Aorta (tissue), 5 donors: ENCODE results near the gene MSI2. TPM values are rescaled to one million over a fixed set of nuclear protein-coding genes. Genes with fewer than 3 reads are reported as not detected.

Source experiments
- ATAC-seq: fragments of 200-7000 bp; cut with Tn5 transposase; one replicate; pipeline ENCODE4 v1.9.1; 2022; ENCODE audit warnings: moderate library complexity; ENCODE audit not compliant: low FRiP score
- DNase-seq, 2 donors: peaks; one replicate each; pipeline ENCODE4 v3.0.0-alpha.2; 2020
- H3K27ac ChIP-seq, 2 donors: one replicate each; pipeline ENCODE4 v1.5.1; 2013; ENCODE audit warnings: low read length in 2 of 2, mild to moderate bottlenecking in 2 of 2, moderate library complexity in 2 of 2, control low read depth in 1 of 2, inconsistent platforms in 1 of 2, low read depth in 1 of 2
- H3K27me3 ChIP-seq, 2 donors: one replicate each; pipeline ENCODE4 v1.6.1; 2013; ENCODE audit warnings: control low read depth in 1 of 2, low read length in 1 of 2, mild to moderate bottlenecking in 1 of 2, moderate library complexity in 1 of 2; ENCODE audit not compliant: insufficient read depth in 2 of 2, control insufficient read depth in 1 of 2
- H3K36me3 ChIP-seq, 2 donors: one replicate each; pipeline ENCODE4 v1.6.1; 2013; ENCODE audit warnings: control low read depth in 1 of 2, low read length in 1 of 2, mild to moderate bottlenecking in 1 of 2; ENCODE audit not compliant: insufficient read depth in 2 of 2, control insufficient read depth in 1 of 2
- H3K4me1 ChIP-seq, 2 donors: one replicate each; pipeline ENCODE4 v1.6.1; 2013; ENCODE audit warnings: low read length in 2 of 2, control low read depth in 1 of 2, mild to moderate bottlenecking in 1 of 2, moderate library complexity in 1 of 2; ENCODE audit not compliant: insufficient read depth in 2 of 2, control insufficient read depth in 1 of 2
- H3K4me3 ChIP-seq, 2 donors: one replicate each; pipeline ENCODE4 v1.5.1; 2013; ENCODE audit warnings: low read length in 2 of 2, control low read depth in 1 of 2, mild to moderate bottlenecking in 1 of 2
- H3K9me3 ChIP-seq: one replicate; pipeline ENCODE4 v1.6.1; 2013; ENCODE audit warnings: mild to moderate bottlenecking, low read length; ENCODE audit not compliant: control insufficient read depth
- WGBS, 2 donors: extraction: QIAGEN DNeasy Blood & Tissue Kit; methylation state at CpG; one replicate each; pipeline ENCODE4 v1.1.7; 2013; 5-methylcytosine and 5-hydroxymethylcytosine counted together
- intact Hi-C, 2 donors: fragments of 100-400 bp; cut with DNase I; formaldehyde crosslinking; loops; one replicate each; pipeline versions ENCODE4 v1.14.2 to v1.15.0; 2022
- polyA plus RNA-seq, 2 donors: library from polyadenylated mRNA; stranded (reverse); fragments of 200-250 nt; gene quantifications; one replicate each; pipeline ENCODE4 v1.2.3, GENCODE V29; 2013
- total RNA-seq, 2 donors: library from RNA; stranded (reverse); fragmentation: NEBNext Ultra II Directional; extraction: Animal tissue kit (Norgen Biotek cat#: 25700); gene quantifications; one replicate each; pipeline ENCODE4 v1.2.1, GENCODE V29; 2021
- donor health status: healthy with polysubstance abuse.
- donor health status: Bipolar disorder and iron deficiency.
- donor health status: DM: no; HTN: no; CAD: no.
- donor health status: DM: no; HTN: no; CAD: no.
- donor health status: DM: yes; HTN: yes; CAD: no.

MSI2 gene
- total and polyA plus RNA-seq, 4 donors, result 9.3 to 48.2 (median 29.1) TPM

- WGBS, 2 donors, result 81 to 84% methylated on average over 4 of the region's 4 CpGs
- peak in 1 of 2 donors; percentile 21 for DNase-seq
- Histone ChIP-seq H3K4me3 (no peak overlapping the region), H3K4me1 (peaks cover 0 to 5% of the 10 kb centered on the region in 2 donors), H3K27me3 (no peaks in the 10 kb centered on the region), H3K9me3 (no peaks in the 10 kb centered on the region), H3K36me3 (no peaks in the 10 kb centered on the region), H3K27ac (no peak overlapping the region)
- no peak for ATAC-seq
- intact Hi-C loops, result no loop called here
These were observed 330.4 kb downstream of the MSI2 start for GRCh38 chr17:57586742-57587141.

- no peak overlapping the region for H3K27ac ChIP-seq
- intact Hi-C loops, result no loop called here
These were observed 331.1 kb downstream of the MSI2 start for GRCh38 chr17:57587193-57587969.

GRCh38 chr17:57588086-57588485 is 331.8 kb downstream of the MSI2 start:
- 65 to 68% methylated on average over 5 of the region's 5 CpGs for WGBS, 2 donors
- peaks cover 0 to 5% of the 10 kb centered on the region in 2 donors for H3K4me1 ChIP-seq
- peak overlapping the region in 1 of 2 donors; percentile 60 for H3K27ac ChIP-seq
- no peaks in the 10 kb centered on the region for H3K27me3 ChIP-seq
- no peaks in the 10 kb centered on the region for H3K9me3 ChIP-seq
- intact Hi-C loops, result no loop called here
- ATAC-seq (peak; percentile 9), DNase-seq (peak in 1 of 2 donors; percentile 41)
- H3K36me3 ChIP-seq, result no peaks in the 10 kb centered on the region
- no peak overlapping the region for H3K4me3 ChIP-seq

More at GRCh38 chr17:57587193-57587969, 331.1 kb downstream of the MSI2 start:
- Histone ChIP-seq H3K27me3 (no peaks in the 10 kb centered on the region), H3K4me1 (peaks cover 0 to 5% of the 10 kb centered on the region in 2 donors), H3K9me3 (no peaks in the 10 kb centered on the region), H3K36me3 (no peaks in the 10 kb centered on the region), H3K4me3 (no peak overlapping the region)
- DNase-seq (no peak), ATAC-seq (no peak)
- 84 to 91% methylated on average over 16 of the region's 16 CpGs for WGBS, 2 donors

DNA sequence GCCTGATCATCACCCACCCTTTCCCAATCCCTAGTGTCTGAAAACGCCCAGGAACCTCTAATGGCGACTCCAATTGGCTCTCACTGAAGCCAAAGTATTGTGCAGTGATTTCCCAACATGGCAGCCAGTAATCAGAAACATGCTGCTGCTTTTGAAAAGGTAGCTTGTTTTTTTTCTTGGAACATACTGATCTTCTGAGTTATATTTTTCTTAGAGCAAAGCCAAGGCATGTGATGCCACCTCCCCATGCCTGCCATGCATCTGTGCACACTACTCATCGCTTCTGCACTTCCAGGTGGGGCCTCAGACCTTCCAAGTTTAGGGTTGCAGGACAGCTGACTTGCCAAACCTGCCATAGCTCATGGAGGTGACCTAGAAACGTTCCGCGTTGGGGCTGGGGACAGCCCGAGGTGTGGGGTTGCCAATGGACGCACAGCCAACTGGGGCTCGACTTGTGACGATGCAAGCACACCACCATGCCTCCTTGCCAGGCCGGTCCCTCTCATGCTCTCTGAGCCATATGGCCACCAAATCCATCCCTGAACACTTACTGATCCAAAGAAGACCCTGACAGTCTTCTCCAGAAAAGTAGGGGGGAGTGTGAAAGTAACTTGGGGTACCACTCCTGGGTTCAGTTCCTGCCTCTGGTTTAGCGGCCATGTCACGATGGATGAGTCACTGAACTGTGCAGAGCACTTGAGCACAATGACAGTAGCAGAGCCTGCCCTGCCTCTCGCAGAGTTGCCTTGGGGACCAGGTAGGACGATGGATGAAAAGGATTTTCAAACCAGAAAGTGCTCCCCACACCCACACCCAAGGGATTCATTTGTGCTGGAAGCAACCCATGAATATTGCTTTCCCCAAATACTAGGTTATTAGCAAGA is 333.1 kb downstream of the MSI2 start:
- peak; percentile 38 to 63 for DNase-seq
- peak overlapping the region in 1 of 2 donors; percentile 60 for H3K27ac ChIP-seq
- H3K36me3 ChIP-seq, result no peaks in the 10 kb centered on the region
- no peak overlapping the region for H3K4me3 ChIP-seq
- WGBS, 2 donors, result 79 to 84% methylated on average over 15 of the region's 15 CpGs
- intact Hi-C loops, result no loop called here
- H3K27me3 ChIP-seq, result no peaks in the 10 kb centered on the region
- H3K9me3 ChIP-seq, result no peaks in the 10 kb centered on the region
- ATAC-seq, result no peak
- peaks cover 0 to 5% of the 10 kb centered on the region in 2 donors for H3K4me1 ChIP-seq

DNA sequence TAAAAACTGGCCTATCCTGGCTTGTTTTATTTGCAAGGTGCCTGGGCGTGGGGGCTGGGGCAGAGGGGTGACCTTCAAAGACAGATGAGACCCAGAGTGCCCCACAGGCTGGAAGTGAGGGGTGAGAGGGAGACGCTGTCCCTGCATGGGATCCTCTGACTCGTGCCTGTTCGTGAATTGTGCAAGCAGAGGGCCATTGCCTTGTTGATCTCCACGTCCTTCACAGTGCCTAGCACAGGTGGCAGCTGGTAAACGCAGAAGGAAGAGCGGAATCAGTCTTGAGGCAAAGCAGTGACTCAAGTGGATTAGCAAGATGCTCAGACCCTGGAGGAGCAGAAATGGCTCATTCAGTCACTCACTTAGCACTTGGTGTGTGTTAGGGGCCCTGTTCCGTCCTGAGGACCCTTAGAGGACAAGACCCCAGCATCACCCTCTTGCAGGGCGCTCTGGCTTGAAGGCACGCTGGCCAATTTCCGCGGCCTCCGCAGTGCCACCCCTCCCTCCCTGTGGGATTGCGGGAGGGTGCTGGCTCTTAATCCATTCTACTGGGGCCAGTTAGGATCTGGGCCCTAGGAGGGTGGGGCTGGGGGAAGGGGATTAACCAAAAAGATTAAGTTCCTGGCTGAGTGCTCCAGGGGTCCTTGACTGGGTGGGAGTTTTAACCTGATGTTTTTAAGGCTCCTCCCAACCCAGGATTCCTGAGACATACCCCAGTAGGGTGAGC is 337.6 kb downstream of the MSI2 start:
- Histone ChIP-seq H3K27ac (no peak overlapping the region), H3K36me3 (no peaks in the 10 kb centered on the region), H3K4me1 (peaks cover 0 to 5% of the 10 kb centered on the region in 2 donors), H3K4me3 (no peak overlapping the region), H3K27me3 (no peaks in the 10 kb centered on the region), H3K9me3 (no peaks in the 10 kb centered on the region)
- no peak for ATAC-seq
- 94 to 95% methylated on average over 13 to 14 of the region's 14 CpGs for WGBS, 2 donors
- intact Hi-C loops, result no loop called here
- DNase-seq, result peak; percentile 24 to 48

DNA sequence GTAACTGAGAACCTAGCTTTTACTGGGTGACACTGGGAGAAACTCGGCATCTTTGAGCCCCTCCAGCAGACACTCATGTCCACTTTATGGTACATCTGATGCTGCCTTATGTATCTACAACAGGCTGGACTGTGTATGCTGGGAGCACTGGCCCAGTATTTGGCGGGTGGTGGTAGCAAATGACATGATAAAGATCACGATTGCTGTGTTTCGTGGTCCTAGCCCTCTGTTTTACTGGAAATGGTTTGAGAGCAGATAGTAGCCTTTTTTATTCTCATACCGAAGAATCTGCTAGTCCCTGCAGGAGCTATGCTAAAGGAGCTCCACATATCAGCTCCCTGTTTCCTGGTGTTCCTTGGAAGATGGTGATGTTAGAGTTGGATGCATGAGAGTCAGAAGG is 338.4 kb downstream of the MSI2 start:
- H3K27me3 ChIP-seq, result no peaks in the 10 kb centered on the region
- ATAC-seq, result no peak
- H3K36me3 ChIP-seq, result no peaks in the 10 kb centered on the region
- no peak overlapping the region for H3K27ac ChIP-seq
- no peak overlapping the region for H3K4me3 ChIP-seq
- H3K9me3 ChIP-seq, result no peaks in the 10 kb centered on the region
- intact Hi-C loops, result loop anchor here (5.0 kb wide), 2 partner anchors 78 to 238 kb away; no protein-coding TSS in a partner anchor
- 97 to 100% methylated on average over 5 of the region's 5 CpGs for WGBS, 2 donors
- no peaks in the 10 kb centered on the region for H3K4me1 ChIP-seq
- DNase-seq, result peak in 1 of 2 donors; percentile 24

- Histone ChIP-seq H3K27me3 (no peaks in the 10 kb centered on the region), H3K36me3 (no peaks in the 10 kb centered on the region), H3K4me1 (peaks cover 0 to 3% of the 10 kb centered on the region in 2 donors), H3K9me3 (no peaks in the 10 kb centered on the region), H3K4me3 (no peak overlapping the region), H3K27ac (no peak overlapping the region)
- intact Hi-C loops, result loop anchor here (5.0 kb wide), 2 partner anchors 77 to 237 kb away; no protein-coding TSS in a partner anchor
- ATAC-seq (no peak), DNase-seq (no peak)
- WGBS, 2 donors, result 95 to 98% methylated on average over 4 of the region's 4 CpGs
These were observed 339.1 kb downstream of the MSI2 start for GRCh38 chr17:57595426-57595825.
